Right atrium auricular region (tissue), 2 donors: Measurements from ENCODE around the gene CPNE7. TPM values are rescaled to one million over a fixed set of nuclear protein-coding genes. Genes with fewer than 3 reads are reported as not detected.

ENCODE experiments used
- DNase-seq: peaks from one replicate; pipeline ENCODE4 v3.0.0-alpha.2; 2019; ENCODE audit warnings: low spot score
- H3K27ac ChIP-seq, 2 donors: fragments of 200-600 bp; sonication (generic); 1 replicate in 1 of 2; 2 replicates in 1 of 2; pipeline ENCODE4 v1.5.1; 2016 to 2019
- H3K27me3 ChIP-seq, 2 donors: fragments of 200-600 bp; sonication (generic); one replicate each; pipeline versions ENCODE4 v1.5.1 to v1.6.0; 2017 to 2019
- H3K36me3 ChIP-seq: fragments of 200-600 bp; sonication (generic); one replicate; pipeline ENCODE4 v1.5.1; 2016
- H3K4me1 ChIP-seq, 2 donors: fragments of 200-600 bp; sonication (generic); one replicate each; pipeline versions ENCODE4 v1.5.1 to v1.6.0; 2017 to 2019
- H3K4me3 ChIP-seq, 2 donors: fragments of 200-600 bp; sonication (generic); 1 replicate in 1 of 2; 2 replicates in 1 of 2; pipeline ENCODE4 v1.5.1; 2017 to 2019; ENCODE audit warnings: mild to moderate bottlenecking in 1 of 2, moderate library complexity in 1 of 2
- H3K9me3 ChIP-seq, 2 donors: fragments of 200-600 bp; sonication (generic); one replicate each; pipeline ENCODE4 v1.5.1; 2019
- total RNA-seq, 2 donors: library from RNA; depleted of rRNA; stranded (reverse); fragments of >200 nt; gene quantifications; one replicate each; pipeline ENCODE4 v1.1.0, GENCODE V29; 2016
- TF ChIP-seq, protein P1 (sequence below), 2 donors: fragments of 200-600 bp; sonication (generic); IDR thresholded peaks; one replicate each; pipeline ENCODE4 v1.5.1; 2019; ENCODE audit warnings: antibody characterized with exemption in 2 of 2

Gene CPNE7
- total RNA-seq, 2 donors from 2014 or later = not detected

DNA sequence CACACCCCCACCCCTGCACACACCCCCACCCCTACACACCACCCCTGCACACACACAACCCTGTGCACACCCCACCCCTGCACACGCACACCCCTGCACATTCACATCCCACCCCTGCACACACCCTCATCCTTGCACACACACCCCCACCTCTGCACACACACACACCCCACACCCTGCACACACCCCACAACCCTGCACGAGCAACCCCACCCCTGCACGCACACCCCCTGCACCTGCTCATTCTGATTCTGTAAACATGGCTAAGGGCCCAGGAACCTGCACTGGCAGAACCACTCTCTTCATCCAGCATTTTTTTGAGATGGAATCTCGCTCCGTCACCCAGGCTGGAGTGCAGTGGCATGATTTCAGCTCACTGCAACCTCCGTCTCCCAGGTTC, 63.8 kb downstream of the CPNE7 start:
- Histone ChIP-seq H3K36me3 (no peaks in the 10 kb centered on the region), H3K27ac (no peak overlapping the region), H3K4me1 (peaks cover 0 to 17% of the 10 kb centered on the region in 2 donors), H3K27me3 (no peaks in the 10 kb centered on the region), H3K9me3 (no peaks in the 10 kb centered on the region), H3K4me3 (no peak overlapping the region)
- DNase-seq = no peak
- TF ChIP-seq, protein P1, sequence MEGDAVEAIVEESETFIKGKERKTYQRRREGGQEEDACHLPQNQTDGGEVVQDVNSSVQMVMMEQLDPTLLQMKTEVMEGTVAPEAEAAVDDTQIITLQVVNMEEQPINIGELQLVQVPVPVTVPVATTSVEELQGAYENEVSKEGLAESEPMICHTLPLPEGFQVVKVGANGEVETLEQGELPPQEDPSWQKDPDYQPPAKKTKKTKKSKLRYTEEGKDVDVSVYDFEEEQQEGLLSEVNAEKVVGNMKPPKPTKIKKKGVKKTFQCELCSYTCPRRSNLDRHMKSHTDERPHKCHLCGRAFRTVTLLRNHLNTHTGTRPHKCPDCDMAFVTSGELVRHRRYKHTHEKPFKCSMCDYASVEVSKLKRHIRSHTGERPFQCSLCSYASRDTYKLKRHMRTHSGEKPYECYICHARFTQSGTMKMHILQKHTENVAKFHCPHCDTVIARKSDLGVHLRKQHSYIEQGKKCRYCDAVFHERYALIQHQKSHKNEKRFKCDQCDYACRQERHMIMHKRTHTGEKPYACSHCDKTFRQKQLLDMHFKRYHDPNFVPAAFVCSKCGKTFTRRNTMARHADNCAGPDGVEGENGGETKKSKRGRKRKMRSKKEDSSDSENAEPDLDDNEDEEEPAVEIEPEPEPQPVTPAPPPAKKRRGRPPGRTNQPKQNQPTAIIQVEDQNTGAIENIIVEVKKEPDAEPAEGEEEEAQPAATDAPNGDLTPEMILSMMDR (IDR thresholded peaks at IDR 0.05) = no peak

DNA sequence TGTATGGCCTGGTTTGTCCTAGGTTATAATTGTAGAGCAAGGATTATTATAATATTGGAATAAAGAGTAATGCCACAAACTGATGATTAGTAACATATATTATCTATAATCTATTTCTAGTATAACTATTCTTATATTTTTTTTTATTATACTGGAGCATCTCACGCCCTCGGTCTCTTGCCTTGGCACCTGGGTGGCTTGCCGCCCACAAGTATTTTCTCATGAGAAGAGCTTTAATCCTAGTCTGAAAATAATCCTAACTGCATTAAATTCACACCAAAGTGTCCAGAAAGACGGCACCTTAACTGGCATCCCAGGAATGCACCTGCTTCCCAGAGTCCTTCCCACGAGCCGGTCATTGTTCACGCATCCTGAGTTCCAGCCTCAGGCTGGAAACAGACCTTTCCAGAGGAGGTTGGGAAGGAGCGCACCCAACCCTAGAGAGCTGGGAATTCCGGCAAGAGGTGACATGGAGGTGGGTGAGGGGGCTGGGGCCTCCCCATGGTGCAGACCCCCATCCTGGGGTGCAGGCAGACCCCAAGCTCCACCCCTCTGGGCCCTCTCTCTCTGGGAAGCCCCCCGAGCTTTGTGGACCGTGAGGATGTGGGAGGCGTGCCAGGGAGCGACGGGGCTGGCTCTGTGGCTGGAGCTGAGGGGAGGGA, 66.0 kb downstream of the CPNE7 start:
- Histone ChIP-seq H3K4me1 (peaks cover 0 to 17% of the 10 kb centered on the region in 2 donors), H3K27me3 (no peaks in the 10 kb centered on the region), H3K36me3 (peaks cover 20% of the 10 kb centered on the region), H3K4me3 (peak overlapping the region in 1 of 2 donors; percentile 48), H3K27ac (no peak overlapping the region), H3K9me3 (no peaks in the 10 kb centered on the region)
- no peak for DNase-seq
- TF ChIP-seq, protein P1 (IDR thresholded peaks at IDR 0.05) = peak in 1 of 2 donors; percentile 13

DNA sequence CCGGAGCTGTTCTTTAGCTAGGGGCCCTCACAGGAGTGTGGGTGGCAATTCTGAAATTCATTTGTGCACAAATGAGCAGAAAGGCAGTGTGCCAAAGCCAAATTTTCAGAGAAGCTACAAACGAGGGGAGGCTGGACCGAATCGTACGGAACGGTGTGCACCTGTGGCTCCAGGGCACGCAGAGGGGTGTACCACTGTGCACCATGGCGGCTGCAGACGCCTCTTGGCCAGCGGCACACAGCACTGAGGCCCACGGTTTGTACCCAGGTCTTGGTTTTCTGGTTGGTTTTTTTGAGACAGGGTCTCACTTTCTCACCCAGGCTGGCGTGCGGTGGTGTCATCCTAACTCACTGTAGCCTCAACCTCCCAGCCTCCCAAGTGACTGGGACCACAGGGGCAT, 67.0 kb downstream of the CPNE7 start:
- no peaks in the 10 kb centered on the region for H3K27me3 ChIP-seq
- peaks cover 0 to 17% of the 10 kb centered on the region in 2 donors for H3K4me1 ChIP-seq
- H3K4me3 ChIP-seq = no peak overlapping the region
- DNase-seq = no peak
- H3K27ac ChIP-seq = no peak overlapping the region
- TF ChIP-seq, protein P1 (IDR thresholded peaks at IDR 0.05) = no peak
- peaks cover 29% of the 10 kb centered on the region for H3K36me3 ChIP-seq
- no peaks in the 10 kb centered on the region for H3K9me3 ChIP-seq

DNA sequence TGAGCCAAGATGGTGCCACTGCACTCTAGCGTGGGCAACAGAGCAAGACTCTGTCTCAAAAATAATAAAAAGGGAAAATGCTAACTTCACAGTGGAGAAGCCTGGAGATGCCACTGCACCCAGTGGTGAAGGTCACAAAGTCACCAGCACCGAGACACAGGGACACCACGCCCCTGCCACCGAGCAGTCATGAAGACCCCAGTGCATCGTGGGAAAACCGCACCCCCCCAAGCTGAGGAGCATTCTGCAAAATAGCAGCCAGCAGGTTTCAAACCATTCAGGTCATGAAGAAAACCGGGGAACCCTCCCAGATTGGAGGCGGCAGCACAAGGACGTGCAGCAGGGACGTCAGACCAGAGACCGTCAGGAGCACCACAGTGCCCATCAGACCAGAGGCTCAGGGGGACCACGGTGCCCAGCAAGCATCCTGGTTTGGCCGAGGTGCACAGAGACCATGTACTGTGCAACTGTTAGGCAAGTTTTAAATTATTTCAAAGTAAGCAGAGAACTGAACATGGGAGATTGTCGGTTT, 68.3 kb downstream of the CPNE7 start:
- H3K27ac ChIP-seq = no peak overlapping the region
- TF ChIP-seq, protein P1 (IDR thresholded peaks at IDR 0.05) = no peak
- peaks cover 36% of the 10 kb centered on the region for H3K36me3 ChIP-seq
- no peak for DNase-seq
- H3K27me3 ChIP-seq = no peaks in the 10 kb centered on the region
- H3K4me3 ChIP-seq = no peak overlapping the region
- H3K9me3 ChIP-seq = no peaks in the 10 kb centered on the region
- H3K4me1 ChIP-seq = peaks cover 0 to 17% of the 10 kb centered on the region in 2 donors

DNA sequence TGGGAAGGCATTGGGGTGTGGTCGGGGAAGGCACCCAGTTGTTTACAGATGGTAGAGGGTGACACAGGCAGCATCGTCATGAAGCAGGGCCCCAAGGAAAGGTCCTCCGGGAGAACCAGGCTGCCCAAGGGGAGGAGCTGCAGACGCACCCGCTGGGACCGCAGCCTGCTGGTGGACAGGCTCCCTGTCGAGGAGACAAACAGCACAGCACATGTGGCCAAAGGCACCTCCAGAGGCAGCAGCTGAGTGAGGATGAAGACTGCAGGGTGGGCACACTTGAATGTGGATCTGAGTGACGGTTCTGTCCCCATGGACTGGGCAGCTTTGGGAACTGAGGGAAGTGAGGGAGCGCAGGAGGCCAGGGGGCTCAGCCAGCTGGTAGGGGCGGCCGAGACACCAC, 69.6 kb downstream of the CPNE7 start:
- peaks cover 40% of the 10 kb centered on the region for H3K36me3 ChIP-seq
- no peak overlapping the region for H3K27ac ChIP-seq
- no peaks in the 10 kb centered on the region for H3K9me3 ChIP-seq
- no peak overlapping the region for H3K4me3 ChIP-seq
- peaks cover 0 to 17% of the 10 kb centered on the region in 2 donors for H3K4me1 ChIP-seq
- DNase-seq = no peak
- TF ChIP-seq, protein P1 (IDR thresholded peaks at IDR 0.05) = no peak
- H3K27me3 ChIP-seq = no peaks in the 10 kb centered on the region
